Middle frontal gyrus (tissue), 1 donor: Measurements from ENCODE around the gene RASSF8.

Source experiments
- DNase-seq: peaks from one replicate; pipeline ENCODE4 v3.0.0-alpha.2; 2015; ENCODE audit warnings: low spot score; ENCODE audit errors: extremely low spot score

RASSF8 gene

GRCh38 chr12:25992026-25992782 is 33.7 kb downstream of the RASSF8 start:
- DNase-seq = no peak

- no peak for DNase-seq
Observed at GRCh38 chr12:25993901-25994651, 35.6 kb downstream of the RASSF8 start.

DNA sequence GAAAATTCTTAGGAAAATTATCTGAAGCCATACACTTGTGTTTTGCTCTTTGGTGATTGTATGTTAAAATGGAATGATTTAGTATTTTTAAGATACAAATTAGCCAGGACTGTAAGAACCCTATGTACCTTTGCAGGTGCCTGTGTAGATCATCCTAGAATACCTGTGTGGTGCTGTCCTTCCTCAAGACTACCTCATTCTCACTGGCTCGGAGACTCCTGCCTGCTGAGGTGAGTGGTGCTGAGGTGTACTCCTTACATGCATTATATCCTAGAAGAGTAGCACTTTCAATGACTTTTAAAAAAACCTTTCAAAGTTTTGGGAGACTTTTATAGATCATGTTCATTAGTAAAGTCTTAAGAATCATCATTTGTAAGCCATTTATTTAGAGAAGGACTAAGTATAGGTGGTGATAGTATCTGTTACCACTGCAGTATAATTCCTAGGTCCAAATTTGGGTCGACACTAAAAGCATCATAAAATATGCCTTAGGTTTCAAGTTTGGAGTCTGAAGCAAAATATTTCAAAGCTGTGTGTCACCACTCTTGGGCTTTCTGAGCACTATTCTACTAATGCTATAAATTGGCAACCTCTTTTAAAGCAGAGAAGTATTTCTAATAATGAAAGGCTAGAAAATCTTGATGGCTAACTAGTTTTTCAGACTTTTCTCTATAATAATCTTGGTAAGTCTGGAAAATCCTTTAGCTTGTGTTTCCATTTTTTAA is 36.6 kb downstream of the RASSF8 start:
- no peak for DNase-seq

DNA sequence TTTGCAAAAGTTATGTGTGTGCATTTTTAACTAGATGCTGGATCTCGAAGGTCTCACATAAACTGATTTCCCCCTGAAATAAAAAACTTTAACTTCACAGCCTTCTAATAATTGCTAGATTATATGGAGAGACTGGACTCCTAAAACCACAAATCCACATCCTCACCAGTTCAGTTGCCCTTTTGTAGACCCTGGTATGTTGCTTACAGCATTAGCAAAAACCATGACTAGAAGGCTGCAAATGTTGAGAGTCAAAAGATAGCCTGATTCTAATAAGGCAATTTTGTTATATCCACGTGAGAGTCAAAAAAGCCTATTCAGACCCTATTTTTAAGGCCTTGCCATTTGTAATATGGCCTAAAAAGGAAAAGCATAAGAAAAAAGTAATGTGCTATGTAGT is 37.4 kb downstream of the RASSF8 start:
- no peak for DNase-seq

GRCh38 chr12:25996677-25997076 is 38.2 kb downstream of the RASSF8 start:
- DNase-seq = no peak

GRCh38 chr12:25997201-25997963 is 38.9 kb downstream of the RASSF8 start:
- DNase-seq = no peak

- no peak for DNase-seq
Observed at GRCh38 chr12:26000898-26001297, 42.4 kb downstream of the RASSF8 start.

- no peak for DNase-seq
Observed at GRCh38 chr12:26001530-26001929, 43.0 kb downstream of the RASSF8 start.

- no peak for DNase-seq
Observed at GRCh38 chr12:26003065-26003464, 44.6 kb downstream of the RASSF8 start.

DNA sequence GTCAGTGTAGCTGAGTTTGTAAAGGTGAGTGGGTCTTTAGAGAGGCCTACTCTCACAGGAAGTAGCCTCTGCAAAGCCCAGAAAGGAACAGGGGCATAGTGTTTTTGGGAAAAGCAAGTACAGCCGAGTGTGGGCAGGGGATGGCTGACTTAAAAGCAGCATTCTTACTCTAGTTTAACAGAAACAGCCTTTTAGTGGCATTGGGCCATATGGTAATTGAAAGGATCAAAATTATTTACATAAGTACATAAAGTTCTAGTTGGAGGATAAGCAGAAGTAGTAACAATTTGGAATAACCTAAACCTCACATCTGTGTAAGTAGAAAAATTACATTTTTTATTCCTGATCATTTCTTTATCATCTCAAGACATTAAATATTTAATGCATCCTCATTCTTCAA is 49.1 kb downstream of the RASSF8 start:
- DNase-seq = no peak

- DNase-seq = no peak
Observed at GRCh38 chr12:26009593-26009992, 51.1 kb downstream of the RASSF8 start.

DNA sequence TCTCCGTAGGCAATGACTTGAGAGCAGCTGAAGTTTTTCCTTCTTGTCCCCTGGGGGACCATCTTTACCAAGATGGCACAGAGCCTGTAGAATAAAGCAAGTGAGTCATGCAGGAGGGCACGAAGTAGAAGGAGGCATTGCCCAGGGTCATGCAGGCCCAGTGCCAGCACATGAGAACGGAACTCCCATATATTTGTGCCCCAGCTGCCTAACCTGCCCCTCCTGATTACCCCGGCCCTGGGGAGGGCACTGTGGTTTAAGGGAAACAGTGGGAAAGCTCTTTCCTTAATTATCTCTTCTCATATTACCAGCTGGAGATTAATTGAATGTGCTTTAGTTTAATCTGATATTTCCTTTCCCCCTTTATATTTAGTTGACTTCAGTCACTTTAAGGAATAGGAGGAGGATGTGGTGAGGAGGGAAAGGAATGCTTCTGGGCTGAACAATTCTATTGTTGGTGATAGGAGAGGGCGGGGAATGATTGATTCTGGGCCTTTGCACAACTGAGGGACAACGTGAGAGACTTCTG is 51.9 kb downstream of the RASSF8 start:
- DNase-seq = no peak

DNA sequence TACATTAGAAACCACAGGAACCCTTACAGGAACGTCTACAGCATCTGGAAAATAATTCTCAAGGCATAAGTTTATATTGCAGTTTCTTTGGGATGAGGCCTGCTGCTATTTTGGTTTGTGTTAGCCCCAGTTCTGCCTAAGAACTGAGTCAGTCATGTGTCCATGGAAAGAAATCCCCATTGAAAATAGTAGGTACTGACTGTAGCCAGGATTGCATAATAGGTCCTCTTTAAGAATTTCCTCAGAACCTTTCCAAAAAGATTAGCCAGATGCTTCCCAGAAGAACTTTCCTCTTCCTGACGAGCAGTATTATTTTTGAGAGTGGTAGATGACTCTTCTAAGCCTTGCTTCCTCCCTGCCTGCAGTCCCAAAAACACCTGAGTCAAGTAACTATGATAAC is 52.6 kb downstream of the RASSF8 start:
- DNase-seq = no peak

DNA sequence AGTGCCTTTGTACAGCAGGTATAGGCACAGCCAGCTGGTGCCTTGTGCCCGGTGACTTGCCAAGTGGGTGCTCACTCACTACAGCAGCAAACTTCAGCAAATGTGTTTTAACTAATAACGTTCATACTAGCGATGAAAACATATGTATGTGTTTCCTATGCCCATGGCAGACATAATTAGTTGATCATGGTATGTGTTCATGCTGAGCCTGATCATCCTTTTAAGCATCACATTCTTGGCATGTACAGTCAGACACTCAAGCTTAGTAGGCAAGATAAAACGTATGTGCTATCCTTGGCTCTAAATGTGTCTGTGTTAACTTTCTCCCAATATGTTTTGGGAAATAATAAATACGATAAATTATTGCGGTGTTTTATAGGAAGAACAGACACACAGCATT is 55.6 kb downstream of the RASSF8 start:
- DNase-seq = no peak

GRCh38 chr12:26016516-26016915 is 58.0 kb downstream of the RASSF8 start:
- no peak for DNase-seq

- DNase-seq = no peak
Observed at GRCh38 chr12:26017484-26018211, 59.2 kb downstream of the RASSF8 start.

DNA sequence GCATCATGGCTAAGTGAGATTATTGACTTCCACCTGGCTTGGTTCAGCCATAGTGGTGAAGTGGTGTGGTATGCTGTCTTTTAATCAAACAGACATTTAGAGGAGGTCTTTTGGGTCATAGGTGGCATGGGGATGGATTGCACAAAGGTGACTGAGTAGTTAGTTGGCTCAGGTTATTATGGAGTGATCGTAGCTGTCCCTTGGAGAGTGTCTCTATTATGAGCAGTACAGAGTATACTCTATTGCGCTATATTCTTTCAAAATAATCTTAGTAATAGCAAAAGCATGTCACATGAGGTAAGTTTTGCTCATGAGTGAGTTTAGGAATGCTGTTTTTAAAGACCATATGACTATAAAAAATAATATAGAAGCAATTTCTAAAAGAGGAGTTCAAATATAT is 60.4 kb downstream of the RASSF8 start:
- no peak for DNase-seq

- no peak for DNase-seq
Observed at GRCh38 chr12:26021534-26021933, 63.1 kb downstream of the RASSF8 start.

DNA sequence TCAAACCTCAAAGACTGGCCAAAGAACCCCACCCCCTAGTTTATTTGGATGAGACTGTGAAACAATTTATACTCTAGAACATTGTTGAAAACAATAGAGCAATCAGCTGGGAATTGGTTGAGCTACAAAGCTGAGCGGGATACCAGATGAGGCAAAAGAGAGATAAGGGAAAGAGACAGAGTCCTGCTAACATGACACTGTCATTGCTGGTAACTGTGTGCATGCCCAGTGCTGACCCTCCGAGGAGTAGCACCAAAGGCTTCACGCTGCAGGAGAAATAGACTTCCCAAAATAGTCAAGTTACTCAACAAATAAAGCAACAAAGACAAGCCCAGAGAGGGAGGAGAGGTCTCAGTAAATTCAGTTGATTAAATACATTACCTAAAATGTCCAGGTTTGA is 63.6 kb downstream of the RASSF8 start:
- no peak for DNase-seq

DNA sequence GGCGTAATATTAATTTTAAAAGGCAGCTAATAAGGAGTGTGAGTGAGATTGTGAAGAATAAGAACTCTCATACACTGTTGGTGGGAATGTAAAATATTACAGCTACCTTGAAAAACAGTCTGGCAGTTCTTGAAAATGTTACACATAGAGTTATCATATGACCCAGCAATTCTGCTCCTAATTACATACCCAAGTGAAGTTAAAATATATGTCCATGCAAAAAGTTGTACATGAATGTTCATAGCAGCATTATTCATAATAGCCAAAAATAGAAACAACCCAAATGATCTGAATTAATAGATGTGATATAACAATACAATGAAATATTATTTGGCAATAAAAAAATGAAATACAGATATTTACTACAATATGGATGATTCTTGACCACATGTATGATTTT is 68.2 kb downstream of the RASSF8 start:
- no peak for DNase-seq

- DNase-seq = no peak
Observed at GRCh38 chr12:26027401-26027800, 68.9 kb downstream of the RASSF8 start.
